Thymus (tissue), 11 donors: ENCODE data around the gene SWSAP1. TPM values are rescaled to one million over a fixed set of nuclear protein-coding genes. Genes with fewer than 3 reads are reported as not detected.
"Not testable (repeated sequence)": the region's sequence is repeated elsewhere in the genome, so short reads cannot be mapped to it uniquely, and the experiment has no call there.

Experiments used
- DNase-seq, 9 donors: peaks; one replicate each; pipeline ENCODE4 v3.0.0-alpha.2; 2013; ENCODE audit warnings: low spot score in 9 of 9, low read depth in 6 of 9, missing footprints in 1 of 9
- H3K27ac ChIP-seq, 2 donors: one replicate each; pipeline ENCODE4 v1.5.1; 2013; ENCODE audit warnings: control low read depth in 1 of 2, low read depth in 1 of 2, low read length in 1 of 2, mild to moderate bottlenecking in 1 of 2, moderate library complexity in 1 of 2
- H3K27me3 ChIP-seq, 2 donors: one replicate each; pipeline ENCODE4 v1.5.1; 2013; ENCODE audit warnings: low read length in 1 of 2; ENCODE audit not compliant: control insufficient read depth in 2 of 2, insufficient read depth in 1 of 2
- H3K36me3 ChIP-seq, 2 donors: one replicate each; pipeline ENCODE4 v1.5.1; 2013; ENCODE audit warnings: low read length in 1 of 2, mild to moderate bottlenecking in 1 of 2, moderate library complexity in 1 of 2; ENCODE audit not compliant: control insufficient read depth in 2 of 2, insufficient read depth in 2 of 2
- H3K4me1 ChIP-seq, 2 donors: one replicate each; pipeline ENCODE4 v1.5.1; 2013; ENCODE audit warnings: low read length in 2 of 2; ENCODE audit not compliant: control insufficient read depth in 2 of 2, insufficient read depth in 2 of 2
- H3K4me3 ChIP-seq, 2 donors: one replicate each; pipeline ENCODE4 v1.5.1; 2013; ENCODE audit warnings: low read length in 2 of 2, control low read depth in 1 of 2, mild to moderate bottlenecking in 1 of 2
- H3K9me3 ChIP-seq, 2 donors: one replicate each; pipeline ENCODE4 v1.5.1; 2013; ENCODE audit warnings: low read length in 1 of 2, mild to moderate bottlenecking in 1 of 2; ENCODE audit not compliant: control insufficient read depth in 2 of 2, insufficient read depth in 1 of 2
- WGBS: extraction: QIAGEN DNeasy Blood & Tissue Kit; methylation state at CpG from one replicate; pipeline ENCODE4 v1.1.7; 2013; 5-methylcytosine and 5-hydroxymethylcytosine counted together
- polyA plus RNA-seq: library from polyadenylated mRNA; stranded (reverse); fragments of 200-250 nt; gene quantifications from one replicate; pipeline ENCODE4 v1.2.3, GENCODE V29; 2013
- total RNA-seq: library from RNA; stranded (reverse); fragments of 120-200 nt; gene quantifications from one replicate; pipeline ENCODE4 v1.2.4, GENCODE V29; 2013
- donor health status: healthy.

The SWSAP1 gene
- total and polyA plus RNA-seq, 2 donors, result 3.3 to 5.9 TPM

DNA sequence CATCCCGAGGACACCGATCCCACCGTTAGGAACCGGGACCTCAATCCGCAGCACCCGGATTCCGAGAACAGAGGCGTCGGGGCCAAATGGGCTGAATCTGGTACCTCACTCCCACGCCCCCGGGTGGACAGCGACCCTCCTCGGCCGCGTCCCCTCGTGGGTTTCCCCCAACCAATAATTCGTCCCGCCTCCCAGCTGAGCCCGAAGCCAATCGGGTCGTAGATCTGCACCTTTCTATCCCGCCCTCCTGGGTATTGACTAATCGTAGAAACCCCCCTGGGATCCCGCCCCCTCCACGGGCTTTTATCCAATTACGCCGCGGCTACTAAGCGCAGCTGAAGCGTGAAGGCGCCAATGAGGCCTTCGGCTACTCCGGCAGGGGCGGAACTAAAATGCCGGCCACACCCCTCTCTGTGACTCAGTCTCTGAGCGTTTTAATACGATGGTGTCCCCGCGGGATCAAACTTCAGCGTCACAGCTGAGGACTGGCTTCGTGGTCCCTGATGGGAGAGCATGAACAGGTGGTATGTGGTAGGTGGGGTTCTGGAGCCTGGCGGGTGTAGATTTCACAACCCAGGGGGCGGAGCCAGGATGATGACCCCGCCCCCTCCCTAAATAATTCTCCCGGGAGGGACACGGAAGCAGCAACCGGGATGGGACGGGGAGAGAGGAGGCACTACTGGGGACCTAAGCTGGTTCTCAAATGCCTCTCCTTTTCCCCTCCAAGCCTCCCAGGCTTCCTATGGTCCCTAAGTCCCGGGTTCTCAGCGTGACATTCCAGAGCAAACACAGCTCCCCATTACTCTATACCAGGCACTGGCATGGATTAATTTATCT, 28.1 kb upstream of the SWSAP1 start, which contains the start of the genes CCDC159 and TMEM205:
Gene CCDC159 (plus strand): TSS at position 416 of the 837 bp plus-strand sequence. CDS start 88 bp downstream, at position 504.
Gene TMEM205 (minus strand): TSS at position 165 of the 837 bp plus-strand sequence. CDS start 649 bp downstream, outside the sequence.
- under 1% methylated on average over 50 of the region's 50 CpGs for WGBS
- H3K27ac ChIP-seq, result peak within 1 kb of the TSS; percentile 77 to 96

DNA sequence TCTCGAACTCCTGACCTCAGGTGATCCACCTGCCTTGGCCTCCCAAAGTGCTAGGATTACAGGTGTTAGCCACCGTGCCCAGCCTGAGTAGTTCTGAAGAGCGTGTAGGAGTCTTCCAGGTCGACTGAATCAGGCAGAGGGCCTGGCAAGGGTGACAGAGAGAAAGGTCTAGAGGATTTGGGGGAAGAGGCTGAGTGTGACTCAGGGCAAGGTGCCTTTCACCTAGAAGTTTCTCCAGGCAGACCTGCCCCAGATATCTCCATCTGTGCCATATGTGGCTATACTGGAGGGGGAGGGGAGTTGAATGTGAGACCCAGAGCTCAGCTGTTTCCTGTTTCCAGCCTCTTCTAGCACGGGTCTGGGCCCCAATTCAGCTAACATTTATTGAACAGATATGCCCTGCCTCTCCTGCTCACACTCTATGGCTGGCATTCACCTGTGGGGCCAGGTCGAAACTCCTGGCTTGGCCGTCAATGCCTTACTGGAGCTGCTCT, 26.9 kb upstream of the SWSAP1 start:
- H3K27ac ChIP-seq, result peak overlapping the region in 1 of 2 donors; percentile 96
- 78% methylated on average over 7 of the region's 7 CpGs for WGBS
- no peaks in the 10 kb centered on the region for H3K27me3 ChIP-seq
- H3K9me3 ChIP-seq, result peaks cover 4 to 17% of the 10 kb centered on the region in 2 donors
- peaks cover 2 to 3% of the 10 kb centered on the region in 2 donors for H3K36me3 ChIP-seq
- no peak overlapping the region for H3K4me3 ChIP-seq
- peak in 5 of 9 donors; percentile 59 to 84 (median 67) for DNase-seq
- peaks cover 16 to 40% of the 10 kb centered on the region in 2 donors for H3K4me1 ChIP-seq

More for the DNA sequence above, 28.1 kb upstream of the SWSAP1 start, which contains the start of the genes CCDC159 and TMEM205:
- peaks cover 3 to 7% of the 10 kb centered on the region in 2 donors for H3K36me3 ChIP-seq
- H3K27me3 ChIP-seq, result no peaks in the 10 kb centered on the region
- peaks cover 16 to 40% of the 10 kb centered on the region in 2 donors for H3K4me1 ChIP-seq
- DNase-seq, result peak; percentile 93 to 100 (median 98)
- peak within 1 kb of the TSS; percentile 79 to 95 for H3K4me3 ChIP-seq
- peaks cover 4 to 21% of the 10 kb centered on the region in 2 donors for H3K9me3 ChIP-seq

DNA sequence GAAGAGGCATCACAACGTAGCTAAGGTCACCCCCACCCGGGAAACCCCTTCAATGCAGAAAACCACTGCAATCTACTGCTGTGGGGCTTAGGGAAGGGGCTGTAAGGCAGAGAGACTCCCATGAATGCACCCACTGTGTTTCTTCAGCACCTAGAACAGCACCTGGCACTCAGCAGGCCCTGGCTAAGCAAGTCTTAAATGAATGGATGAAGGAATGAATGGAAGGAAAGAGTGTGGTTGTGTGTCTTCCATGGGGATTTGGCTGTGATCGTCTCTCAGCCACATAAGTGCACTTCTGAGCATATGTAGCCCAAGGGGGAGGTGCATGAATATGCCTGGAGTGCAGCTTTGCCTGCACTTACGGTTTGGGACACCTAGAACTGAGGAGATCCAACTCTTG, 25.3 kb upstream of the SWSAP1 start:
- Histone ChIP-seq H3K27me3 (peaks cover 0 to 3% of the 10 kb centered on the region in 2 donors), H3K4me3 (no peak overlapping the region), H3K36me3 (peaks cover 0 to 3% of the 10 kb centered on the region in 2 donors), H3K4me1 (peaks cover 16 to 37% of the 10 kb centered on the region in 2 donors), H3K9me3 (peaks cover 4 to 17% of the 10 kb centered on the region in 2 donors), H3K27ac (no peak overlapping the region)
- DNase-seq, result no peak
- 97% methylated on average over 4 of the region's 4 CpGs for WGBS

DNA sequence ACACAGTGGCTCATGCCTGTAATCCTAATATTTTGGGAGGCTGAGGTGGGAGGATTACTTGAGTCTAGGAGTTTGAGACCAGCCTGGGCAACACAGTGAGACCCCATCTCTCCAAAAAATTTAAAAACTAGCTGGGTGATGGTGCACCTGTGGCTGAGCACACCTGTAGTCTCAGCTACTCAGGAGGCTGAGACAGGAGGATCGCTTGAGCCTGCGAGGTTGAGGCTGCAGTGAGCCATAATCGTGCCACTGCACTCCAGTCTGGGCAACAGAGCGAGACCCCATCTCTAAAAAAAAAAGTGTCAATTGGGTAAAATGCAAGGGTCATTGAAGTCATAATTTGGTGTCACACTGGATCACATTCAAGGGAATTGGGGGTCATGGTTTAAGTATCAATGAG, 20.4 kb upstream of the SWSAP1 start:
- over 99% methylated on average over 4 of the region's 4 CpGs for WGBS
- H3K27me3 ChIP-seq, result peaks cover 0 to 46% of the 10 kb centered on the region in 2 donors
- not testable (repeated sequence) for H3K4me3 ChIP-seq, DNase-seq, H3K36me3 ChIP-seq, H3K27ac ChIP-seq
- H3K4me1 ChIP-seq, result peaks cover 2 to 14% of the 10 kb centered on the region in 2 donors
- peaks cover 3 to 11% of the 10 kb centered on the region in 2 donors for H3K9me3 ChIP-seq

DNA sequence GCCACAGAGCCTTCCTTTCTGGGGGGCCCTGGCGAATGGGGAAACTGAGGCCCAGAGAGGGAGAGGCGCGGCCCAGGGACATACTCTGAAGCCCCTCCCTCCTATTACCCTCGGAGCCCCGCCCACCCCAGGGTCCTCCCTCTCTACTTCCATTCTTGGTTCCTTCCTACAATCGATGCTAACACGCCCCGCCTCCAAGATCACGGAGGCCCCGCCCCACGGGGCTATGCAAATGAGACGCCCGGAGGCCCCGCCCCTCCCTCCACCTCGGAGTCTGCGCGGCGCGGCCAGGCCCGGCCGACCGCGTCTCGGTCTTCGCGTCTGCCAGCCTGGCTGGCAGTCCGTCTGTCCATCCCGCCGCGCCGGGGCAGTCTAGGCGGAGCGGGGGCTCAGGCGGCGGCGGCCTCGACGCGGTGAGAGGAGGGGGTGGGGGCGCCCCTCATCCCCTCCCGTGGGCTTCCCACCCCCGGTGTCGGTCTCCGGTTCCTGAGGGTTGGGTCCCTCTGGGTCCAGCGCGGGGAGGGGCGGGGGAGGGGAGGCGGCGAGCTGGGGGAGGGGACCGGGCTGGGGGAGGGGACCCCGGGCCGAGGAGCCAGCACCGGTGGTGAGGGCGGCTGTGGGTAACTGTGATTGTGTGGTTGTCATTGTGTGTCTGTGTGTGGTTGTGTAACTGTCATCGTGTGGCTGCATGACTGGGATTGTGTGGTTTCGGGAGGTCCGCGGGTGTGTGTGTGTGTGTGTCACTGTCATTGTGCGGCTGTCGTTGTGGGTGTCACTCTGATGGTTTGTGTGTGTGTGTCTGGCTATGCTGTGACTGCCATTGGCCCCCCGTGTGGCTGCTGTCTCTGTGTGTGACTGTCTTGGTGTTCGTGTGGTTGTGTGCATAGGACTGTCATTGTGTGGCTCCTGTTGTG, 19.0 kb upstream of the SWSAP1 start, which contains the start of gene PLPPR2:
Gene PLPPR2 (plus strand): TSS at position 273 of the 914 bp plus-strand sequence. CDS start 2,242 bp downstream, outside the sequence.
- H3K36me3 ChIP-seq, result no peaks in the 10 kb centered on the region
- peak in 5 of 9 donors; percentile 72 to 87 (median 80) for DNase-seq
- peaks cover 0 to 3% of the 10 kb centered on the region in 2 donors for H3K9me3 ChIP-seq
- H3K27ac ChIP-seq, result no peak within 1 kb of the TSS
- H3K4me1 ChIP-seq, result peaks cover 2 to 14% of the 10 kb centered on the region in 2 donors
- peak within 1 kb of the TSS; percentile 30 to 52 for H3K4me3 ChIP-seq
- WGBS, result 8% methylated on average over 62 of the region's 62 CpGs
- peaks cover 0 to 59% of the 10 kb centered on the region in 2 donors for H3K27me3 ChIP-seq

DNA sequence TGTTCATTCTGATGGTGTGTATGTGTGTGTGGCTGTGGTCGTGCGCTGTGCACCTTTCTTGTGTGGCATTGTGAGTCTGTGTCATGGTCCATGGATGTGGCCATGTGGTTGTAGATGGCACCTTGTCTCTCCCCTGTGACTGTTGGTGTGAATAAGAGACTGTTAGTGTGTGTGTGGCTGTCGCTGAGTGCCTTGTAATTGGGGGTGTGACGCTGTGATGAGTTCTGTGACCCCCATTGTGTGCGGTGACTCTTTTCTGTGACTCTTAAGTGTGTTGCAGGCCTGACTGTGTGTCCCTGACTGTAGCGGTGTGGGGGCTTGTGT, 18.4 kb upstream of the SWSAP1 start:
- Histone ChIP-seq H3K27ac (no peak overlapping the region), H3K36me3 (no peaks in the 10 kb centered on the region), H3K4me1 (peaks cover 2 to 14% of the 10 kb centered on the region in 2 donors), H3K9me3 (peaks cover 0 to 3% of the 10 kb centered on the region in 2 donors), H3K4me3 (peak overlapping the region in 1 of 2 donors; percentile 30), H3K27me3 (peaks cover 0 to 65% of the 10 kb centered on the region in 2 donors)
- DNase-seq, result no peak
- 95% methylated on average over 6 of the region's 6 CpGs for WGBS

DNA sequence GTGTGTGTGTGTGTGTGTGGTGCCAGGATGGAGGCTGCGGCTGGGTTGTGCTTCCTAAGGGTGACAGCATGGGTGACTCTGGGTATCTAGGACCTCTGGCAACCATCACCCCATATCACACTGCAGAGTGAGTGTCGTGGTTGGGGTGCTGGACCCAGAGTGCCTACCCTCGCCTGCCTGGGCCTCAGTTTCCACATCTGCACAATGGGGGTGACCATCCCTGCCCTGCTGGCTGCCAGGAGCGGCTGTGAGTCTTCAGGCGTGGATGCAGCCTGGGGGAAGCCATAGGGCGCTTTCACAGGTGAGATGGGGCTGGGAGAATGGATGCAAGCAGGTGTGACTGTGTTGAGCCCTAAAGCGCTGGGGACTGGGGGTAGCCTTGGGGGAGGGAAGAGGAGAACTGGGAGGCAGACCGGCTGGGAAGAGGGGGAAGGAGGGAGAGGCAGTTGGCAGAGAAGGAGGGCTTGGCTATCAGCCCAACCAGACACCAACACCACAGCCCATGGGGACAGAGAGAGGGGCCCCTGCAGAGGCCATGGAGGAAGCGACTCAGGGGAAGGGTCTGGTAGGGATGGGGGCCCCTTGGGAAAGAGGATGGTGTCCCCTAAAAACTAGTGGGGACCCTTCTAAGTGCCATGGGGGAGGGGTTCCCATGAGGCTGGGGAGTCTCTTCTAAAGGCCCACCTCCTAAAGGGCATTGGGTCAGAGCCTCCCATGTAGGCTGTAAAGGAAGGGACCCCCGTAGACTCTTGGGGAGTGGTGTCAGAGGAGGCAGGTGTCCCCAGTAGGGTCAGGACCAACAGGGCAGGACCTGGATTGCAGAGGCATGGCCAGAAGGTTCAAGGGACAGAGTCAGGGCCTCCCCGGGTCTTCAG, 17.6 kb upstream of the SWSAP1 start:
- DNase-seq, result no peak
- 87% methylated on average over 11 of the region's 11 CpGs for WGBS
- H3K27ac ChIP-seq, result no peak overlapping the region
- H3K27me3 ChIP-seq, result peaks cover 0 to 74% of the 10 kb centered on the region in 2 donors
- peaks cover 0 to 3% of the 10 kb centered on the region in 2 donors for H3K9me3 ChIP-seq
- peaks cover 2 to 19% of the 10 kb centered on the region in 2 donors for H3K4me1 ChIP-seq
- H3K4me3 ChIP-seq, result no peak overlapping the region
- no peaks in the 10 kb centered on the region for H3K36me3 ChIP-seq

DNA sequence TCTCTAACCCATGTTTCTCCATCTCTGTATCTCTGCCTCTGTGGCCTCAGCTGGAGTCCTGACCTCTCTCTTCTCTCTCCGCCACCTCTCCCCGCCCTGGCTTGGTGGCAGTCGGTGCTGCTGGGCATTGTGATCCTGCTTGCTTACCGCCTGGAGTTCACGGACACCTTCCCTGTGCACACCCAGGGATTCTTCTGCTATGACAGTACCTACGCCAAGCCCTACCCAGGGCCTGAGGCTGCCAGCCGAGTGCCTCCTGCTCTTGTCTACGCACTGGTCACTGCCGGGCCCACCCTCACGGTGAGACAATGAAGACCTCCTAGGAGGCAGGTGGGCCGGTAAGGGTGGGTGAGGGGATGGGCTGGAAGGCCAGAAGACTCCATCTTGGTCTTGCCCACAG, 15.0 kb upstream of the SWSAP1 start:
- Histone ChIP-seq H3K4me3 (no peak overlapping the region), H3K9me3 (peaks cover 0 to 3% of the 10 kb centered on the region in 2 donors), H3K4me1 (peaks cover 2 to 19% of the 10 kb centered on the region in 2 donors), H3K36me3 (no peaks in the 10 kb centered on the region), H3K27ac (no peak overlapping the region), H3K27me3 (peaks cover 0 to 78% of the 10 kb centered on the region in 2 donors)
- DNase-seq, result no peak
- 97% methylated on average over 11 of the region's 11 CpGs for WGBS
